Osteoblast (primary cell): ENCODE results near the gene DYNC1I1. TPM values are rescaled to one million over a fixed set of nuclear protein-coding genes. Genes with fewer than 3 reads are reported as not detected.

Experiments
- DNase-seq: peaks from one replicate; pipeline ENCODE4 v3.0.0; 2011; ENCODE audit warnings: low spot score, mixed read lengths; ENCODE audit not compliant: insufficient read length; ENCODE audit errors: missing footprints
- H2AFZ ChIP-seq: 2 replicates; pipeline ENCODE4 v1.6.0; 2011; ENCODE audit warnings: mild to moderate bottlenecking, low read length
- H3K27ac ChIP-seq: 2 replicates; pipeline ENCODE4 v1.5.1; 2011; ENCODE audit warnings: mild to moderate bottlenecking, low read depth, low read length, moderate library complexity
- H3K27me3 ChIP-seq: 2 replicates; pipeline ENCODE4 v1.6.0; 2012; ENCODE audit warnings: mild to moderate bottlenecking, control low read depth, inconsistent platforms, low read length, moderate library complexity; ENCODE audit not compliant: insufficient read depth
- H3K36me3 ChIP-seq: 2 replicates; pipeline ENCODE4 v1.5.1; 2011; ENCODE audit warnings: mild to moderate bottlenecking, low read length, control low read depth, moderate library complexity; ENCODE audit not compliant: insufficient read depth
- H3K4me1 ChIP-seq: 2 replicates; pipeline ENCODE4 v1.5.1; 2011; ENCODE audit warnings: mild to moderate bottlenecking, low read length, control low read depth, moderate library complexity; ENCODE audit not compliant: insufficient read depth
- H3K4me2 ChIP-seq: 2 replicates; pipeline ENCODE4 v1.6.0; 2011; ENCODE audit warnings: mild to moderate bottlenecking, low read length; ENCODE audit not compliant: insufficient read depth
- H3K4me3 ChIP-seq: fragments of 200-600 bp; sonication (generic); 3 replicates; pipeline ENCODE4 v1.5.1; 2012; ENCODE audit warnings: mild to moderate bottlenecking, low read length, inconsistent platforms; ENCODE audit not compliant: insufficient read depth
- H3K79me2 ChIP-seq: 2 replicates; pipeline ENCODE4 v1.6.0; 2012; ENCODE audit warnings: mild to moderate bottlenecking, low read length, control low read depth, inconsistent platforms; ENCODE audit not compliant: insufficient read depth
- H3K9me3 ChIP-seq: 2 replicates; pipeline ENCODE4 v1.5.1; 2011; ENCODE audit warnings: low read depth, low read length, control low read depth
- H4K20me1 ChIP-seq: 2 replicates; pipeline ENCODE4 v1.6.0; 2012; ENCODE audit warnings: mild to moderate bottlenecking, low read length, control low read depth; ENCODE audit not compliant: insufficient read depth
- total RNA-seq: library from RNA; depleted of rRNA; stranded (reverse); fragments of >200 nt; gene quantifications from 2 replicates; pipeline ENCODE4 v1.2.3, GENCODE V29; 2012
- TF ChIP-seq, protein P1 (sequence below): IDR thresholded peaks from 2 replicates; pipeline ENCODE4 v1.5.1; 2011; ENCODE audit warnings: mild to moderate bottlenecking, low read depth, low read length, moderate library complexity; ENCODE audit errors: extremely low read depth

DYNC1I1 gene
- total RNA-seq, 1 donor = 2.2 TPM

DNA sequence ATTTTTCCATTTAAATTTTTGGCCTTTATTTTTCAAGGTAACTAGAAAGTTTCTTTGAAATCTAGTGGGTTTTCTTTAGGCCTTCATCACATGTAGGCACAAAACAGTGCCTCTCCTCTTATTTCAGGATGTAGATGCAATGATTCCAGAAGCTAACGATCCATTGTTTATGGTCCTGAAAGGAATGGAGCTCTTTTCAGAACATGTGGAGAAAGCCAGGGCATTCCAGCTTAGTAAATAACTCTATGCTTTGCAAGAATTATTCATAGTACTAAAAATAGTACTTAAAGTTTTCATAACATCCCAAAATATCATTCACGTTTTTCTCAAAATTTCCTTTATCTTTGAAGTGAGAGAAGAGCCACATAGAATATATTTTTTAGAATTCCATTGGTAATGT, 91.3 kb downstream of the DYNC1I1 start:
- no peaks in the 10 kb centered on the region for H3K79me2 ChIP-seq
- no peaks in the 10 kb centered on the region for H3K27me3 ChIP-seq
- no peak overlapping the region for H3K4me3 ChIP-seq
- H3K36me3 ChIP-seq = no peaks in the 10 kb centered on the region
- TF ChIP-seq, protein P1, sequence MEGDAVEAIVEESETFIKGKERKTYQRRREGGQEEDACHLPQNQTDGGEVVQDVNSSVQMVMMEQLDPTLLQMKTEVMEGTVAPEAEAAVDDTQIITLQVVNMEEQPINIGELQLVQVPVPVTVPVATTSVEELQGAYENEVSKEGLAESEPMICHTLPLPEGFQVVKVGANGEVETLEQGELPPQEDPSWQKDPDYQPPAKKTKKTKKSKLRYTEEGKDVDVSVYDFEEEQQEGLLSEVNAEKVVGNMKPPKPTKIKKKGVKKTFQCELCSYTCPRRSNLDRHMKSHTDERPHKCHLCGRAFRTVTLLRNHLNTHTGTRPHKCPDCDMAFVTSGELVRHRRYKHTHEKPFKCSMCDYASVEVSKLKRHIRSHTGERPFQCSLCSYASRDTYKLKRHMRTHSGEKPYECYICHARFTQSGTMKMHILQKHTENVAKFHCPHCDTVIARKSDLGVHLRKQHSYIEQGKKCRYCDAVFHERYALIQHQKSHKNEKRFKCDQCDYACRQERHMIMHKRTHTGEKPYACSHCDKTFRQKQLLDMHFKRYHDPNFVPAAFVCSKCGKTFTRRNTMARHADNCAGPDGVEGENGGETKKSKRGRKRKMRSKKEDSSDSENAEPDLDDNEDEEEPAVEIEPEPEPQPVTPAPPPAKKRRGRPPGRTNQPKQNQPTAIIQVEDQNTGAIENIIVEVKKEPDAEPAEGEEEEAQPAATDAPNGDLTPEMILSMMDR = no peak
- no peak overlapping the region for H3K27ac ChIP-seq
- no peak overlapping the region for H3K4me2 ChIP-seq
- DNase-seq = no peak
- no peaks in the 10 kb centered on the region for H3K9me3 ChIP-seq
- H3K4me1 ChIP-seq = peaks cover 33% of the 10 kb centered on the region
- no peaks in the 10 kb centered on the region for H4K20me1 ChIP-seq
- H2AFZ ChIP-seq = no peak overlapping the region

DNA sequence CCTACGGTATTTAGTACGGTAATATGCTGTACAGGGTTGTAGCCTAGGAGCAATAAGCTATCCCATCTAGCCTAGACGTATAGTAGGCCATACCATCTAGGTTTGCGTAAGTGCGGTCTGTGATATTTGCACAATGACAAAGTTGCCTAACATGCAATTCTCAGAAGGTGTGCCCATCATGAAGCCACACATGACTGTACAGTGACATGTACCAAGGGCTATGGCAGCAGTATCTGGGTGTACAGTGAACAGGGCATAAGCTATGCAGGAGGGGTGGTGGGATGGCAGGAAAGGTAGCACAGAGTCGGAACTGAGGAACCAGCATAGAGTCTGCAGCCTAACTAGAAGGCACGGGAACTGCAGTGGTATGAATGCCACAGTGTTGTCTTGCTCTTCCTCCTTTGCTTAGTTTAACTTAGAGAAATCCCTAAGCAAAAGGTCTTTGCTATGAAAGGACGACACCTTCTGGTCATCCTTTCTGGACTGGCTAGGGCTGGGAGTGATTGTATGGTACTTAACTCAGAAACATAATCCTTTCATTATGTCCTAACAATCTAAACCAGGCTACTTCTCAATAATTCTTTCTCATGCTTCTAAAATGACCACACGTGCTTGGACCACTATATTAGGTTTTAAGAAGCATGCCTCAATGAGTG, 93.5 kb downstream of the DYNC1I1 start:
- Histone ChIP-seq H4K20me1 (no peaks in the 10 kb centered on the region), H3K36me3 (no peaks in the 10 kb centered on the region), H3K4me2 (no peak overlapping the region), H3K9me3 (no peaks in the 10 kb centered on the region), H2AFZ (no peak overlapping the region), H3K4me3 (no peak overlapping the region), H3K4me1 (peaks cover 16% of the 10 kb centered on the region), H3K27me3 (no peaks in the 10 kb centered on the region), H3K79me2 (no peaks in the 10 kb centered on the region), H3K27ac (no peak overlapping the region)
- TF ChIP-seq, protein P1 = peak; percentile 57
- DNase-seq = no peak

DNA sequence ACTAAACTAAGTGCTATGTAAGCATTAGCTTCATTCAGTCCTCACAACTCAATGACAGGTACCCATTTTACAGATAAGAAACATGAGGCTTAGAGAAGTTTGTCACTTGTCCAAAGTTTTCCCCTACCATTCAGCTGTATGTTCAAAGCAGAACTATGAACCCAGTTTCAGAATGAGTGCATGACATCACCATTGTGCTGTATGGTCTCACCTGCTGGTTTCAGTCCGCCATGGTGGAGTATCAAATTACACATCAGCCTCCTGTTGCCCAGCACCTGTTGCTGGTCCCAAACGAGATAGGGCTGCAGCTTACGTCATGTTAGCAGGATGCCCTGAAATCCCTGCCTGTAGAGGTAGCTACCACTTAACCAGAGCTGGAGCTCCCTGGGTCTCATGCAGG, 95.0 kb downstream of the DYNC1I1 start:
- H3K4me1 ChIP-seq = peaks cover 11% of the 10 kb centered on the region
- no peaks in the 10 kb centered on the region for H3K36me3 ChIP-seq

More for the DNA sequence above, 95.0 kb downstream of the DYNC1I1 start:
- no peak overlapping the region for H3K4me3 ChIP-seq
- no peak overlapping the region for H2AFZ ChIP-seq
- TF ChIP-seq, protein P1 = no peak
- no peaks in the 10 kb centered on the region for H3K27me3 ChIP-seq
- H3K79me2 ChIP-seq = no peaks in the 10 kb centered on the region
- no peaks in the 10 kb centered on the region for H4K20me1 ChIP-seq
- no peaks in the 10 kb centered on the region for H3K9me3 ChIP-seq
- no peak overlapping the region for H3K4me2 ChIP-seq
- no peak for DNase-seq
- H3K27ac ChIP-seq = no peak overlapping the region
